DMS53 treated with DMSO at 0.1 percent for 48 hours (cell line): ENCODE results near the gene NABP2.
"Not testable (repeated sequence)": the region's sequence is repeated elsewhere in the genome, so short reads cannot be mapped to it uniquely, and the experiment has no call there.

ENCODE experiments used
- DNase-seq: peaks from one replicate; lab custom pipeline; 2025; ENCODE audit not compliant: unreplicated experiment; lab: John Stamatoyannopoulos, UW

Gene NABP2

GRCh38 chr12:56272468-56272867 lies 48.3 kb downstream of the NABP2 start:
- DNase-seq: not testable (repeated sequence)

DNA sequence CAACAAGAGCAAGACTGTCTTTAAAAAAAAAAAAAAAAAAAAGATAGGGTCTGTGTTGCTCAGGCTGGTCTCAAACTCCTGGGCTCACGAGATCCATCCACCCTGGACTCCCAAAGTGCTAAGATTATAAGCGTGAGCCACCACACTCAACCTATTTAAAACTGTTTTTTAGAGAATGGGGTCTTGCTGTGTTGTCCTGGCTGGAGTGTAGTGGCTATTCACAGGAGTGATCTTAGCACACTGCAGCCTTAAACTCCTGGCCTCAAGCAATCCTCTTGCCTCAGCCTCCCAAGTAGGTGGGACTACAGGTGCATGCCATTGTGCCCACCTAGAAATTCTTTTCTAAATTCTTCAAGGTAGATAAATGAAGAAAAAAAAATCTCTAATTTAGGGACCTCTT lies 50.2 kb downstream of the NABP2 start:
- DNase-seq: no peak

DNA sequence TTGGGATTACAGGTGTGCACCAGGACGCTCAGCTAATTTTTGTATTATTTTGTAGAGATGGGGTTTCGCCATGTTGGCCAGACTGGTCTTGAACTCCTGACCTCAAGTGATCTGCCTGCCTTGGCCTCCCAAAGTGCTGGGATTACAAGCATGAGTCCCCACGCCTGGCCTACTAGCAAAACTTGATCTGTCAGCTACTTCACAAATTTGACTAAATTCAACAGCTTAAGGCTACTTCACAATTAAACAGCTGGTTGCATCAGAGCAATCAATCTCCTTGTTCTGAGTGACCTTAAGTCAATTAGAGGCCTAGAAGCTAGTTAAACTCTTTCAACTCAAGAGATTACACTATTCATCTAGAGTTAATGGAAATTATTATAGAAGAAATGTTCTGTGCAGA lies 54.8 kb downstream of the NABP2 start:
- DNase-seq: no peak
